Tibial nerve (tissue), 3 donors: ENCODE data around the gene F3.

ENCODE experiments used
- POLR2A ChIP-seq, 2 donors: fragments of 450-650 bp; IDR thresholded peaks; one replicate each; pipeline ENCODE4 v1.6.1; 2017; ENCODE audit warnings: antibody characterized with exemption in 2 of 2, mild to moderate bottlenecking in 2 of 2, moderate library complexity in 2 of 2
- TF ChIP-seq, protein P1 (sequence below), 5 experiments: fragments of 200-600 bp in 3 of 5; fragments of 450-650 bp in 2 of 5; sonication (generic) in 3 of 5; IDR thresholded peaks; one replicate each; pipeline ENCODE4 v1.5.1; 2016 to 2019; ENCODE audit warnings: antibody characterized with exemption in 5 of 5, mild to moderate bottlenecking in 3 of 5, moderate library complexity in 2 of 5

DNA sequence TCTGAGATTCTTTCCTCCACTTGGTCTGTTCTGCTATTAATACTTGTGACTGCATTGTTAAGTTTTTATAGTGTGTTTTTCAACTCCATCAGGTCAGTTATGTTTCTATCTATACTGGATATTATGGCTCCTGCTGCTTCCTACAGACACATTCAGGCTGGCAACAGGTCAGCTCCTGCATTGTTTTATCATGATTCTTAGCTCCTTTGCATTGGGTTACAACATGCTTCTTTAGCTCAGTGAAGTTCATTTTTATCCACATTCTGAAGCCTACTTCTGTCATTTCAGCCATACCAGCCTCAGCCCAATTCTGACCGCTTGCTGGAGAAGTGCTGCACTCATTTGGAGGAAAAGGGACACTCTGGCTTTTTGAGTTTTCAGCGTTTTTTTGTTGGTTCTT, 37.3 kb upstream of the F3 start:
- TF ChIP-seq, protein P1, sequence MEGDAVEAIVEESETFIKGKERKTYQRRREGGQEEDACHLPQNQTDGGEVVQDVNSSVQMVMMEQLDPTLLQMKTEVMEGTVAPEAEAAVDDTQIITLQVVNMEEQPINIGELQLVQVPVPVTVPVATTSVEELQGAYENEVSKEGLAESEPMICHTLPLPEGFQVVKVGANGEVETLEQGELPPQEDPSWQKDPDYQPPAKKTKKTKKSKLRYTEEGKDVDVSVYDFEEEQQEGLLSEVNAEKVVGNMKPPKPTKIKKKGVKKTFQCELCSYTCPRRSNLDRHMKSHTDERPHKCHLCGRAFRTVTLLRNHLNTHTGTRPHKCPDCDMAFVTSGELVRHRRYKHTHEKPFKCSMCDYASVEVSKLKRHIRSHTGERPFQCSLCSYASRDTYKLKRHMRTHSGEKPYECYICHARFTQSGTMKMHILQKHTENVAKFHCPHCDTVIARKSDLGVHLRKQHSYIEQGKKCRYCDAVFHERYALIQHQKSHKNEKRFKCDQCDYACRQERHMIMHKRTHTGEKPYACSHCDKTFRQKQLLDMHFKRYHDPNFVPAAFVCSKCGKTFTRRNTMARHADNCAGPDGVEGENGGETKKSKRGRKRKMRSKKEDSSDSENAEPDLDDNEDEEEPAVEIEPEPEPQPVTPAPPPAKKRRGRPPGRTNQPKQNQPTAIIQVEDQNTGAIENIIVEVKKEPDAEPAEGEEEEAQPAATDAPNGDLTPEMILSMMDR (IDR thresholded peaks at IDR 0.05), result no peak
- TF ChIP-seq POLR2A (IDR thresholded peaks at IDR 0.05), result no peak
